Parathyroid adenoma (tissue), 2 donors: ENCODE data around the gene TRAF5.
"Not testable (repeated sequence)": the region's sequence is repeated elsewhere in the genome, so short reads cannot be mapped to it uniquely, and the experiment has no call there.

Experiments
- H2AFZ ChIP-seq: fragments of 300-600 bp; sonication (generic); one replicate; pipeline ENCODE4 v1.7.0; 2017; ENCODE audit warnings: antibody characterized with exemption, mild to moderate bottlenecking
- H3K27ac ChIP-seq: fragments of 300-600 bp; sonication (generic); one replicate; pipeline ENCODE4 v1.7.0; 2017
- H3K27me3 ChIP-seq: fragments of 300-600 bp; sonication (generic); one replicate; pipeline ENCODE4 v1.7.0; 2017; ENCODE audit warnings: low read length; ENCODE audit not compliant: control insufficient read depth, insufficient read depth
- H3K36me3 ChIP-seq: fragments of 300-600 bp; sonication (generic); one replicate; pipeline ENCODE4 v1.7.0; 2017; ENCODE audit warnings: low read length; ENCODE audit not compliant: control insufficient read depth, insufficient read depth
- H3K4me1 ChIP-seq: fragments of 300-600 bp; sonication (generic); one replicate; pipeline ENCODE4 v1.7.0; 2017; ENCODE audit warnings: control low read depth
- H3K4me2 ChIP-seq: fragments of 300-600 bp; sonication (generic); one replicate; pipeline ENCODE4 v1.7.0; 2017; ENCODE audit warnings: low read length
- H3K4me3 ChIP-seq: fragments of 300-600 bp; sonication (generic); one replicate; pipeline ENCODE4 v1.7.0; 2017; ENCODE audit warnings: low read depth, low read length
- H3K79me2 ChIP-seq: fragments of 300-600 bp; sonication (generic); one replicate; pipeline ENCODE4 v1.7.0; 2017; ENCODE audit warnings: control low read depth
- H3K9ac ChIP-seq: fragments of 300-600 bp; sonication (generic); one replicate; pipeline ENCODE4 v1.7.0; 2017; ENCODE audit warnings: mild to moderate bottlenecking
- H3K9me3 ChIP-seq: fragments of 300-600 bp; sonication (generic); one replicate; pipeline ENCODE4 v1.7.0; 2017; ENCODE audit warnings: low read length; ENCODE audit not compliant: control insufficient read depth
- TF ChIP-seq, protein P1 (sequence below): fragments of 300-600 bp; sonication (generic); IDR thresholded peaks from one replicate; pipeline ENCODE4 v1.7.0; 2017; ENCODE audit warnings: antibody characterized with exemption, mild to moderate bottlenecking
- donor health status: primary hyperparathyroidism.

Gene TRAF5

DNA sequence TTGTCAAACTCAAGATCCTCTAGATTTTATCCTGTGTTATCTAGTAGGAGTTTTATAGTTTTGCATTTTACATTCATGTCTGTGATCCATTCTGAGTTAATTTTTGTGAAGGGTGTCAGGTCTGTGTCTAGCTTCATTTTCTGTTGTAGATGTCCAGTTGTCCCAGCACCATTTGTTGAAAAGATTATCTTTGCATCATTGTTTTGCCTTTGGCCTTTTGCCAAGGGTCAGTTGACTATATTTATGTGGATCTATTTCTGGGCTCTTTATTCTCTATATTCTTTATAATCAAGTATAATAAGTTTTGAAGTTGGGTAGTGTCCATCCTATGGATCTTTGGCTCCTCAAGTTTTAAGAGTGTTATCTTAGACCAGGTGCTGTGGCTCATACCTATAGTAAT is 21.9 kb downstream of the TRAF5 start:
- H3K79me2 ChIP-seq = no peaks in the 10 kb centered on the region
- no peak overlapping the region for H3K9ac ChIP-seq

DNA sequence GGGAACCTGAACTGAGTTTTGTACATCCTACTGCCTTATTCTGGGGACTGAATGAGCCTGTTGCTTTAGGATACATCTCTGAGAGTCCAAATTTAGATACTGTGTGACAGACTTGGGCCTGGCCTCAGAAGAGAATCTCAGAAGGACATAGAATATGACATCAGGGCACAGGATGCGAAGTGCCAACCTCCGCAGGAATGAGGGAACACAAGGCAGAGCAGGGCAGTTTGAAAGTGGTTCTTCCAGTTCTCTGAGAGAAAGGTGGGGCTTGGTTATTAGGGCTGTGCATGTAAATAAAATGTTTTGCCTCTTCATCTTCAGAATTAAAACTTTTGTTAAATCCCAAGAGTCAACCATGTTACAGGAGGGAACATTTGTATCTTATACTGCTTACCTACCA is 23.1 kb downstream of the TRAF5 start:
- no peaks in the 10 kb centered on the region for H3K27me3 ChIP-seq
- no peaks in the 10 kb centered on the region for H3K4me1 ChIP-seq
- no peaks in the 10 kb centered on the region for H3K36me3 ChIP-seq
- TF ChIP-seq, protein P1, sequence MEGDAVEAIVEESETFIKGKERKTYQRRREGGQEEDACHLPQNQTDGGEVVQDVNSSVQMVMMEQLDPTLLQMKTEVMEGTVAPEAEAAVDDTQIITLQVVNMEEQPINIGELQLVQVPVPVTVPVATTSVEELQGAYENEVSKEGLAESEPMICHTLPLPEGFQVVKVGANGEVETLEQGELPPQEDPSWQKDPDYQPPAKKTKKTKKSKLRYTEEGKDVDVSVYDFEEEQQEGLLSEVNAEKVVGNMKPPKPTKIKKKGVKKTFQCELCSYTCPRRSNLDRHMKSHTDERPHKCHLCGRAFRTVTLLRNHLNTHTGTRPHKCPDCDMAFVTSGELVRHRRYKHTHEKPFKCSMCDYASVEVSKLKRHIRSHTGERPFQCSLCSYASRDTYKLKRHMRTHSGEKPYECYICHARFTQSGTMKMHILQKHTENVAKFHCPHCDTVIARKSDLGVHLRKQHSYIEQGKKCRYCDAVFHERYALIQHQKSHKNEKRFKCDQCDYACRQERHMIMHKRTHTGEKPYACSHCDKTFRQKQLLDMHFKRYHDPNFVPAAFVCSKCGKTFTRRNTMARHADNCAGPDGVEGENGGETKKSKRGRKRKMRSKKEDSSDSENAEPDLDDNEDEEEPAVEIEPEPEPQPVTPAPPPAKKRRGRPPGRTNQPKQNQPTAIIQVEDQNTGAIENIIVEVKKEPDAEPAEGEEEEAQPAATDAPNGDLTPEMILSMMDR = no peak
- H2AFZ ChIP-seq = no peak overlapping the region
- no peaks in the 10 kb centered on the region for H3K79me2 ChIP-seq
- H3K4me2 ChIP-seq = no peak overlapping the region
- H3K9ac ChIP-seq = no peak overlapping the region
- H3K9me3 ChIP-seq = no peaks in the 10 kb centered on the region
- H3K4me3 ChIP-seq = no peak overlapping the region
- H3K27ac ChIP-seq = no peak overlapping the region

More for the DNA sequence above, 21.9 kb downstream of the TRAF5 start:
- no peak overlapping the region for H3K27ac ChIP-seq
- H3K4me3 ChIP-seq = no peak overlapping the region
- H3K27me3 ChIP-seq = no peaks in the 10 kb centered on the region
- H2AFZ ChIP-seq = no peak overlapping the region
- H3K4me2 ChIP-seq = no peak overlapping the region
- no peaks in the 10 kb centered on the region for H3K4me1 ChIP-seq
- no peaks in the 10 kb centered on the region for H3K36me3 ChIP-seq
- H3K9me3 ChIP-seq = no peaks in the 10 kb centered on the region
- TF ChIP-seq, protein P1 = no peak

DNA sequence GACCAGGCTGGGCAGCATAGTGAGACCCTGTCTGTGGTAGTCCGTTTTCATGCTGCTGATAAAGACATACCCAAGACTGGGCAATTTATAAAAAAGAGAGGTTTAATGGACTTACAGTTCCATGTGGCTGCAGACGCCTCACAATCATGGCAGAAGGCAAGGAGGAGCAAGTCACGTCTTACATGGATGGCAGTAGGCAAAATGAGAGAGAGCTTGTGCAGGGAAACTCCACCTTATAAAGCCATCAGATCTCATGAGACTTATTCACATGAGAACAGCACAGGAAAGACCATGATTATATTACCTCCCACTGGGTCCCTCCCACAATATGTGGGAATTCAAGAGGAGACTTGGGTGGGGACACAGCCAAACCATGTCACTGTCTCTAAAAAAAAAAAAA is 25.4 kb downstream of the TRAF5 start:
- not testable (repeated sequence) for H3K27me3 ChIP-seq, H3K9ac ChIP-seq, H2AFZ ChIP-seq, H3K27ac ChIP-seq, H3K4me1 ChIP-seq, H3K36me3 ChIP-seq, H3K79me2 ChIP-seq, H3K4me2 ChIP-seq, H3K4me3 ChIP-seq, H3K9me3 ChIP-seq

DNA sequence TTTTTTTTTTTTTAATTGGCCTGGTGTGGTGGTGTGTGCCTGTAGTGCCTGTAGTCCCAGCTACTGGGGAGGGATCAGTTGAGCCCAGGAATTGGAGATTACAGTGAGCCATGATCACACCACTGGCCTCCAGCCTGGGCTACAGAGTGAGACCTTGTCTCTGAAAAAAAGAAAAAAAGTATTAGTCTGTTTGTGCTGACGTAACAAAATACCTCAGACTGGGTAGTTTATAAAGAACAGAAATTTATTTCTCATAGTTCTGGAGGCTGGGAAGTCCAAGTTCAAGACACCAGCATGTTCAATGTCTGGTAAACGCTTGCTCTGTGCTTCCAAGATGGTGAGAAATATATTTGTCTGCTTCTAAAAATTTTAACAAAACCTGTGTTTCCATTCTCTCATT is 25.8 kb downstream of the TRAF5 start:
- no peaks in the 10 kb centered on the region for H3K79me2 ChIP-seq
- TF ChIP-seq, protein P1 = no peak
- H2AFZ ChIP-seq = no peak overlapping the region
- no peaks in the 10 kb centered on the region for H3K27me3 ChIP-seq
- no peak overlapping the region for H3K27ac ChIP-seq
- no peaks in the 10 kb centered on the region for H3K36me3 ChIP-seq
- H3K4me3 ChIP-seq = no peak overlapping the region
- H3K9me3 ChIP-seq = no peaks in the 10 kb centered on the region
- H3K4me1 ChIP-seq = no peaks in the 10 kb centered on the region
- H3K4me2 ChIP-seq = no peak overlapping the region
- H3K9ac ChIP-seq = no peak overlapping the region

DNA sequence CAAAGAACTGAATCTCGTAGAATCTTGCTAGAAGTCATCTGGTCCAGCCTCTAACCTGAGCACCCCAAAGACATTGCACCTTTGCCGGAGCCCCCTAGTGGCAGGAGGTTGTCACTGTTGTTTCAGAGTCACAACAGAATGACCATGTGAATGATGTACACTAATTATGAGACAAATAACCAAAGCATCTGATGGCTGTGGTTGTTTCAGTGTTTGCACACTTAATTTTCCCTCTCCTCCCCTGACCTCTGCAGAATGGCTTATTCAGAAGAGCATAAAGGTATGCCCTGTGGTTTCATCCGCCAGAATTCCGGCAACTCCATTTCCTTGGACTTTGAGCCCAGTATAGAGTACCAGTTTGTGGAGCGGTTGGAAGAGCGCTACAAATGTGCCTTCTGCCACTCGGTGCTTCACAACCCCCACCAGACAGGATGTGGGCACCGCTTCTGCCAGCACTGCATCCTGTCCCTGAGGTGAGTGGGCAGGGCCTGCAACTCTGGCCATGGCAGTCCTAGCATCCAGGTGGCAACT is 26.4 kb downstream of the TRAF5 start:
- Histone ChIP-seq H3K27me3 (no peaks in the 10 kb centered on the region), H3K4me2 (no peak overlapping the region), H3K9me3 (no peaks in the 10 kb centered on the region), H3K27ac (no peak overlapping the region), H3K4me1 (no peaks in the 10 kb centered on the region), H2AFZ (no peak overlapping the region), H3K4me3 (no peak overlapping the region), H3K36me3 (no peaks in the 10 kb centered on the region), H3K79me2 (no peaks in the 10 kb centered on the region), H3K9ac (no peak overlapping the region)
- TF ChIP-seq, protein P1 = peak; percentile 48
